H9 (cell line): ENCODE results near the gene MTCP1. TPM values are rescaled to one million over a fixed set of nuclear protein-coding genes. Genes with fewer than 3 reads are reported as not detected.

ENCODE experiments used
- DNase-seq: peaks from one replicate; pipeline ENCODE4 v3.0.0-alpha.2; 2017
- H2AFZ ChIP-seq: one replicate; pipeline ENCODE4 v1.6.1; 2013; ENCODE audit warnings: mild to moderate bottlenecking, low read length, control low read depth, moderate library complexity
- H2AK5ac ChIP-seq: 2 replicates; pipeline ENCODE4 v1.6.1; 2013; ENCODE audit warnings: low read length, control low read depth, mixed read lengths; ENCODE audit not compliant: insufficient read length
- H2BK120ac ChIP-seq: one replicate; pipeline ENCODE4 v1.6.1; 2013; ENCODE audit warnings: low read depth, mild to moderate bottlenecking, low read length, control low read depth, inconsistent platforms; ENCODE audit not compliant: poor library complexity, severe bottlenecking
- H2BK12ac ChIP-seq: 2 replicates; pipeline ENCODE4 v1.6.1; 2013; ENCODE audit warnings: low read length, control low read depth, mixed read lengths, low read depth; ENCODE audit not compliant: insufficient read length
- H2BK15ac ChIP-seq: 2 replicates; pipeline ENCODE4 v1.6.1; 2013; ENCODE audit warnings: low read depth, low read length, control low read depth
- H2BK20ac ChIP-seq: one replicate; pipeline ENCODE4 v1.6.1; 2013; ENCODE audit warnings: low read depth, mild to moderate bottlenecking, low read length, control low read depth, inconsistent platforms; ENCODE audit not compliant: poor library complexity, severe bottlenecking
- H2BK5ac ChIP-seq: 2 replicates; pipeline ENCODE4 v1.6.1; 2013; ENCODE audit warnings: low read length, control low read depth, mixed read lengths; ENCODE audit not compliant: insufficient read length
- H3K14ac ChIP-seq: 2 replicates; pipeline ENCODE4 v1.6.1; 2013; ENCODE audit warnings: low read length, control low read depth; ENCODE audit not compliant: insufficient read depth
- H3K18ac ChIP-seq: 2 replicates; pipeline ENCODE4 v1.6.1; 2013; ENCODE audit warnings: low read depth, mild to moderate bottlenecking, mixed read lengths, low read length, control low read depth; ENCODE audit not compliant: insufficient read length
- H3K23ac ChIP-seq: 2 replicates; pipeline ENCODE4 v1.6.1; 2013; ENCODE audit warnings: low read length, control low read depth, mixed read lengths, low read depth; ENCODE audit not compliant: insufficient read length
- H3K23me2 ChIP-seq: 2 replicates; pipeline ENCODE4 v1.6.1; 2013; ENCODE audit warnings: low read depth, mild to moderate bottlenecking, mixed read lengths, low read length, control low read depth; ENCODE audit not compliant: insufficient read length, poor library complexity, severe bottlenecking
- H3K27ac ChIP-seq: 2 replicates; pipeline ENCODE4 v1.5.1; 2013; ENCODE audit warnings: low read length, control low read depth, mixed read lengths, low read depth; ENCODE audit not compliant: insufficient read length
- H3K27me3 ChIP-seq: 2 replicates; pipeline ENCODE4 v1.6.1; 2013; ENCODE audit warnings: low read length, control low read depth, inconsistent platforms; ENCODE audit not compliant: insufficient read depth
- H3K4ac ChIP-seq: 2 replicates; pipeline ENCODE4 v1.6.1; 2013; ENCODE audit warnings: low read depth, mild to moderate bottlenecking, control low read depth, inconsistent platforms, low read length, moderate library complexity
- H3K4me1 ChIP-seq: 2 replicates; pipeline ENCODE4 v1.6.1; 2013; ENCODE audit warnings: low read length, control low read depth, inconsistent platforms; ENCODE audit not compliant: insufficient read depth
- H3K4me2 ChIP-seq: 2 replicates; pipeline ENCODE4 v1.6.1; 2013; ENCODE audit warnings: low read length, control low read depth, mixed read lengths; ENCODE audit not compliant: insufficient read length, insufficient read depth
- H3K56ac ChIP-seq: 2 replicates; pipeline ENCODE4 v1.6.1; 2013; ENCODE audit warnings: low read depth, mild to moderate bottlenecking, mixed read lengths, low read length, control low read depth; ENCODE audit not compliant: insufficient read length
- H3K79me1 ChIP-seq: 2 replicates; pipeline ENCODE4 v1.6.1; 2013; ENCODE audit warnings: low read depth, mild to moderate bottlenecking, moderate library complexity, low read length, control low read depth, inconsistent platforms; ENCODE audit not compliant: insufficient read depth, poor library complexity, severe bottlenecking
- H3K79me2 ChIP-seq: 2 replicates; pipeline ENCODE4 v1.6.1; 2013; ENCODE audit warnings: low read length, control low read depth, inconsistent platforms; ENCODE audit not compliant: insufficient read depth
- H3K9ac ChIP-seq: 2 replicates; pipeline ENCODE4 v1.6.1; 2013; ENCODE audit warnings: low read length, control low read depth, mixed read lengths; ENCODE audit not compliant: insufficient read length; ENCODE audit errors: extremely low read depth
- H3K9me3 ChIP-seq: one replicate; pipeline ENCODE4 v1.6.1; 2013; ENCODE audit warnings: low read depth, low read length, inconsistent platforms; ENCODE audit not compliant: control insufficient read depth
- H3T11ph ChIP-seq: one replicate; pipeline ENCODE4 v1.6.1; 2013; ENCODE audit warnings: mild to moderate bottlenecking, low read length, control low read depth, inconsistent platforms
- H4K20me1 ChIP-seq: one replicate; pipeline ENCODE4 v1.6.1; 2013; ENCODE audit not compliant: control insufficient read depth, insufficient read length, insufficient read depth
- H4K5ac ChIP-seq: 2 replicates; pipeline ENCODE4 v1.6.1; 2013; ENCODE audit warnings: low read depth, mild to moderate bottlenecking, mixed read lengths, low read length, control low read depth; ENCODE audit not compliant: insufficient read length
- H4K8ac ChIP-seq: replicated peaks from 2 replicates; pipeline ENCODE4 v1.6.1; 2013; ENCODE audit warnings: low read length, control low read depth, mixed read lengths, low read depth; ENCODE audit not compliant: insufficient read length
- H4K91ac ChIP-seq: 2 replicates; pipeline ENCODE4 v1.6.1; 2013; ENCODE audit warnings: low read depth, mild to moderate bottlenecking, moderate library complexity, mixed read lengths, low read length, control low read depth; ENCODE audit not compliant: insufficient read length
- H3K27ac Mint-ChIP-seq, 3 experiments: 2 replicates in 2 of 3; 3 replicates in 1 of 3; pipeline ENCODE4 v1.8.0; 2020 to 2021; ENCODE audit warnings: mixed read lengths in 3 of 3, mild to moderate bottlenecking in 1 of 3, moderate library complexity in 1 of 3
- H3K27me3 Mint-ChIP-seq: 2 replicates; pipeline ENCODE4 v1.8.0; 2021; ENCODE audit warnings: low read depth, mild to moderate bottlenecking, moderate library complexity, mixed read lengths
- H3K36me3 Mint-ChIP-seq, 3 experiments: 2 replicates in 2 of 3; 3 replicates in 1 of 3; pipeline ENCODE4 v1.8.0; 2020 to 2021; ENCODE audit warnings: low read depth in 3 of 3, mixed read lengths in 3 of 3; ENCODE audit not compliant: insufficient read depth in 1 of 3
- H3K4me1 Mint-ChIP-seq, 2 experiments: 2 replicates each; pipeline ENCODE4 v1.8.0; 2020; ENCODE audit warnings: mixed read lengths in 2 of 2
- H3K4me3 Mint-ChIP-seq, 2 experiments: 2 replicates in 1 of 2; 3 replicates in 1 of 2; pipeline ENCODE4 v1.8.0; 2020 to 2021; ENCODE audit warnings: mild to moderate bottlenecking in 2 of 2, mixed read lengths in 2 of 2, moderate library complexity in 1 of 2
- H3K9me3 Mint-ChIP-seq, 2 experiments: 2 replicates in 1 of 2; 3 replicates in 1 of 2; pipeline ENCODE4 v1.8.0; 2020; ENCODE audit warnings: mild to moderate bottlenecking in 2 of 2, mixed read lengths in 2 of 2, moderate library complexity in 1 of 2
- CTCF ChIP-seq: fragments of 200-600 bp; sonication (generic); conservative IDR thresholded peaks from 3 replicates; pipeline ENCODE4 v1.8.0; 2021; ENCODE audit warnings: antibody characterized with exemption, mild to moderate bottlenecking
- WGBS: extraction: QIAGEN DNeasy Blood & Tissue Kit; methylation state at CpG from one replicate; pipeline ENCODE4 v1.1.7; 2013; ENCODE audit warnings: missing lambda C conversion rate, low lambda C conversion rate, mixed read lengths; ENCODE audit not compliant: insufficient read length; ENCODE audit errors: extremely low coverage; 5-methylcytosine and 5-hydroxymethylcytosine counted together
- total RNA-seq: library from RNA; stranded (reverse); gene quantifications from 2 replicates; pipeline ENCODE4 v1.2.1, GENCODE V29; 2021

Gene MTCP1
- total RNA-seq, 1 experiment from 2014 or later = 21.4 TPM

- Histone ChIP-seq H3K4me2 (no peak overlapping the region), H3K9me3 (peaks cover 42% of the 10 kb centered on the region), H2BK5ac (no peak overlapping the region), H2BK20ac (no peak overlapping the region), H3K79me1 (no peaks in the 10 kb centered on the region), H3K23me2 (peaks cover 5% of the 10 kb centered on the region), H3K56ac (no peak overlapping the region), H2BK120ac (no peak overlapping the region), H4K20me1 (no peaks in the 10 kb centered on the region), H4K91ac (no peak overlapping the region), H3K9ac (no peak overlapping the region), H3K27me3 (no peaks in the 10 kb centered on the region), H3K14ac (no peak overlapping the region), H2BK12ac (no peak overlapping the region), H2AFZ (no peak overlapping the region), H3K4ac (no peak overlapping the region), H3K23ac (no peak overlapping the region), H4K5ac (no peak overlapping the region), H2AK5ac (no peak overlapping the region), H3K79me2 (no peaks in the 10 kb centered on the region), H3K4me1 (no peaks in the 10 kb centered on the region), H2BK15ac (no peak overlapping the region), H3T11ph (no peak overlapping the region), H4K8ac (no peak overlapping the region), H3K18ac (no peak overlapping the region), H3K27ac (no peak overlapping the region)
- no peak overlapping the region for H3K4me3 Mint-ChIP-seq
- TF ChIP-seq CTCF = no peak
- no CpG with 5 or more reads among the region's 1 CpG for WGBS
- peaks cover 6 to 10% (median 10%) of the 10 kb centered on the region in 3 experiments; a peak in 6 of 7 replicates for H3K36me3 Mint-ChIP-seq
- peaks cover 53 to 65% of the 10 kb centered on the region in 2 experiments for H3K9me3 Mint-ChIP-seq
- no peak overlapping the region for H3K27ac Mint-ChIP-seq
- DNase-seq = no peak
- H3K4me1 Mint-ChIP-seq = peaks cover 8 to 15% of the 10 kb centered on the region in 2 experiments; a peak in 2 of 4 replicates
- no peaks in the 10 kb centered on the region for H3K27me3 Mint-ChIP-seq
Observed at GRCh38 chrX:155068165-155068564, 2.8 kb downstream of the MTCP1 start.
